HepG2 (cell line): ENCODE data around the gene NINL. TPM values are rescaled to one million over a fixed set of nuclear protein-coding genes. Genes with fewer than 3 reads are reported as not detected.
A peak's percentile ranks its signal among the peaks of the same experiment; 100 is the strongest.

ENCODE experiments used
- ATAC-seq: fragments of 200-7000 bp; cut with Tn5 transposase; 3 replicates; pipeline ENCODE4 v1.9.1; 2020; ENCODE audit warnings: mild to moderate bottlenecking, moderate library complexity
- BruUV-seq: library from RNA; stranded (reverse); fragments of 400-500 nt; replicated peaks from 2 replicates; lab custom pipeline; 2021; lab: Mats Ljungman, UMichigan
- CTCF ChIA-PET: fragments of 300-600 bp; formaldehyde crosslinking; extraction: SDS; loops from one replicate; lab custom pipeline; 2021; ENCODE audit warnings: low total read pairs, inconsistent platforms, low intra/inter-chr PET ratio; lab: Yijun Ruan, JAX
- POLR2A ChIA-PET: fragments of 350-600 bp; sonication (Branson Sonifier 250); formaldehyde crosslinking; loops from one replicate; lab custom pipeline; 2020; ENCODE audit warnings: antibody characterized with exemption, inconsistent platforms; lab: Yijun Ruan, JAX
- DNase-seq: peaks from one replicate; pipeline ENCODE4 v3.0.0-alpha.2; 2015; ENCODE audit warnings: low spot score
- FAIRE-seq: peaks from 3 replicates; lab custom pipeline; 2011; peaks lifted over from hg19 to GRCh38; lab: Jason Lieb, UNC
- H2AFZ ChIP-seq: one replicate; pipeline ENCODE4 v1.6.1; 2011; ENCODE audit warnings: low read length, inconsistent platforms
- H3K27ac ChIP-seq: fragments of 300-600 bp; 3 replicates; pipeline ENCODE4 v1.8.0; 2011; ENCODE audit warnings: mixed run types, mild to moderate bottlenecking, mixed read lengths, low read length, inconsistent platforms; ENCODE audit not compliant: insufficient read depth; ENCODE audit errors: extremely low read length
- H3K27me3 ChIP-seq, 2 experiments: fragments of 200-600 bp in 1 of 2; 2 replicates in 1 of 2; 3 replicates in 1 of 2; pipeline versions ENCODE4 v1.6.0 to v1.8.0; 2011; ENCODE audit warnings: low read length in 2 of 2, mild to moderate bottlenecking in 2 of 2, moderate library complexity in 2 of 2, inconsistent platforms in 1 of 2; ENCODE audit not compliant: insufficient read depth in 2 of 2, control insufficient read depth in 1 of 2
- H3K36me3 ChIP-seq, 2 experiments: fragments of 200-600 bp in 1 of 2; replicated peaks in 1 of 2; 2 replicates in 1 of 2; 3 replicates in 1 of 2; pipeline versions ENCODE4 v1.5.1 to v1.8.0; 2011; ENCODE audit warnings: low read length in 2 of 2, inconsistent platforms in 1 of 2; ENCODE audit not compliant: insufficient read depth in 2 of 2, control insufficient read depth in 1 of 2
- H3K4me1 ChIP-seq: 2 replicates; pipeline ENCODE4 v1.5.1; 2012; ENCODE audit warnings: low read length, inconsistent platforms; ENCODE audit not compliant: insufficient read depth
- H3K4me2 ChIP-seq: 2 replicates; pipeline ENCODE4 v1.6.0; 2011; ENCODE audit warnings: low read depth, low read length, inconsistent platforms
- H3K4me3 ChIP-seq, 3 experiments: fragments of 200-600 bp in 1 of 3; sonication (generic), shearing (Covaris generic) in 1 of 3; replicated peaks in 1 of 3; 2 replicates each; pipeline ENCODE4 v1.5.1; 2011 to 2016; ENCODE audit warnings: low read length in 3 of 3, inconsistent platforms in 2 of 3, low read depth in 2 of 3, mild to moderate bottlenecking in 2 of 3, control low read depth in 1 of 3, mixed read lengths in 1 of 3; ENCODE audit not compliant: insufficient read depth in 1 of 3
- H3K79me2 ChIP-seq: one replicate; pipeline ENCODE4 v1.6.1; 2011; ENCODE audit warnings: low read length, inconsistent platforms; ENCODE audit not compliant: insufficient read depth
- H3K9ac ChIP-seq: 2 replicates; pipeline ENCODE4 v1.6.0; 2011; ENCODE audit warnings: mild to moderate bottlenecking, low read depth, low read length, inconsistent platforms; ENCODE audit not compliant: insufficient read depth
- H3K9me3 ChIP-seq: 2 replicates; pipeline ENCODE4 v1.5.1; 2012; ENCODE audit warnings: mild to moderate bottlenecking, low read length
- H4K20me1 ChIP-seq: 2 replicates; pipeline ENCODE4 v1.6.0; 2011; ENCODE audit warnings: inconsistent platforms, mild to moderate bottlenecking, low read length, moderate library complexity; ENCODE audit not compliant: insufficient read depth
- AGO2 ChIP-seq: fragments of 200-400 bp; formaldehyde crosslinking; optimal IDR thresholded peaks from 2 replicates; pipeline ENCODE3; 2017; ENCODE audit warnings: mild to moderate bottlenecking, low read depth, low read length, moderate library complexity
- DNMT1 ChIP-seq: sonication (generic); formaldehyde crosslinking; IDR thresholded peaks from 2 replicates; pipeline ENCODE4 v1.5.1; 2020; ENCODE audit warnings: mild to moderate bottlenecking, missing genetic modification reagents
- ISX ChIP-seq: sonication (generic); formaldehyde crosslinking; conservative IDR thresholded peaks from 2 replicates; pipeline ENCODE4 v1.5.0; 2020; ENCODE audit warnings: missing genetic modification reagents
- JUND ChIP-seq: sonication (generic); formaldehyde crosslinking; IDR thresholded peaks from 2 replicates; pipeline ENCODE4 v1.8.0; 2022; ENCODE audit warnings: mild to moderate bottlenecking, missing genetic modification reagents
- SKI ChIP-seq: fragments of 450-650 bp; IDR thresholded peaks from one replicate; pipeline ENCODE4 v1.6.1; 2018; ENCODE audit warnings: mild to moderate bottlenecking; ENCODE audit not compliant: partially characterized antibody
- SNAPC5 ChIP-seq: sonication (generic); formaldehyde crosslinking; IDR thresholded peaks from 2 replicates; pipeline ENCODE4 v1.8.1; 2023; ENCODE audit warnings: mild to moderate bottlenecking, missing genetic modification reagents, borderline replicate concordance
- SYNCRIP ChIP-seq: fragments of 200-400 bp; formaldehyde crosslinking; IDR thresholded peaks from 2 replicates; pipeline ENCODE4 v1.6.1; 2018; ENCODE audit warnings: mild to moderate bottlenecking, low read depth, low read length; ENCODE audit not compliant: insufficient read depth
- TOPORS ChIP-seq: sonication (generic); formaldehyde crosslinking; IDR thresholded peaks from 2 replicates; pipeline ENCODE4 v1.8.0; 2023; ENCODE audit warnings: mild to moderate bottlenecking, missing genetic modification reagents
- ZNF331 ChIP-seq: sonication (generic); formaldehyde crosslinking; IDR thresholded peaks from 2 replicates; pipeline ENCODE4 v1.4.0; 2020; ENCODE audit warnings: missing genetic modification reagents
- ZNF674 ChIP-seq: sonication (generic); formaldehyde crosslinking; IDR thresholded peaks from 2 replicates; pipeline ENCODE4 v1.5.0; 2020; ENCODE audit warnings: low read depth, mild to moderate bottlenecking, missing genetic modification reagents
- WGBS: methylation state at CpG from one replicate; pipeline ENCODE4 v1.1.6; 2017; ENCODE audit warnings: low lambda C conversion rate; 5-methylcytosine and 5-hydroxymethylcytosine counted together
- in situ Hi-C: cut with HindIII; loops from 2 replicates; pipeline ENCODE4 v1.10.0; 2017; ENCODE audit warnings: low pct_unique_long_range_greater_than_20kb; ENCODE audit not compliant: extremely low pct_ligation_motif_present
- intact Hi-C: fragments of 100-400 bp; cut with micrococcal nuclease; formaldehyde crosslinking; loops from one replicate; pipeline ENCODE4 v1.10.0; 2022; ENCODE audit not compliant: unreplicated experiment
- polyA plus RNA-seq, 8 experiments: library from polyadenylated mRNA; depleted of rRNA in 3 of 8; stranded (reverse) in 7 of 8; unstranded in 1 of 8; fragments of >200 nt; fragmentation: Illumina TruSeq in 4 of 8; extraction: Trizol in 4 of 8; gene quantifications; 2 replicates each; pipeline versions ENCODE4 v1.2.1 to v1.2.3, GENCODE V29; 2011 to 2016; ENCODE audit warnings: low read depth in 4 of 8, missing spikeins in 1 of 8, mixed read lengths in 1 of 8; ENCODE audit not compliant: insufficient read depth in 1 of 8
- total RNA-seq, 5 experiments: library from RNA; depleted of rRNA; stranded (reverse); fragments of >200 nt; fragmentation: Illumina TruSeq; extraction: Trizol; gene quantifications; 2 replicates each; pipeline ENCODE4 v1.2.3, GENCODE V29; 2016; ENCODE audit warnings: low read depth in 1 of 5

The NINL gene
- total and polyA plus RNA-seq, 2 of the 13 experiments (the other 11 are each of a cell fraction or from before 2014, with no cell fraction given), result 32.3 to 34.3 TPM

- no peak for TF ChIP-seq SNAPC5 (CRISPR knock-in tag)
- TF ChIP-seq TOPORS (CRISPR knock-in tag), result no peak
- no peak for TF ChIP-seq ZNF331 (CRISPR knock-in tag)
- TF ChIP-seq ZNF674, result no peak
- TF ChIP-seq ISX (CRISPR knock-in tag), result no peak
These were observed 105.7 kb downstream of the NINL start (continued) for GRCh38 chr20:25479638-25480037.

- intact Hi-C loops (no loop called here), in situ Hi-C loops (no loop called here)
- Histone ChIP-seq H3K4me2 (no peak overlapping the region), H2AFZ (no peak overlapping the region), H3K4me3 (no peak overlapping the region), H3K27ac (no peak overlapping the region), H3K36me3 (peaks cover 59 to 62% of the 10 kb centered on the region in 2 experiments), H3K9me3 (no peaks in the 10 kb centered on the region), H3K79me2 (no peaks in the 10 kb centered on the region), H4K20me1 (no peaks in the 10 kb centered on the region), H3K4me1 (no peaks in the 10 kb centered on the region), H3K9ac (no peak overlapping the region), H3K27me3 (no peaks in the 10 kb centered on the region)
- no TSS peak for BruUV-seq
- WGBS, result 97% methylated on average over 24 of the region's 24 CpGs
- FAIRE-seq, result no peak
- 0 out of 2 replicates have a peak, but pooled peaks have one; percentile 15 for TF ChIP-seq JUND (CRISPR knock-in tag)
- peak; percentile 43 for TF ChIP-seq AGO2
- TF ChIP-seq DNMT1 (CRISPR knock-in tag), result 0 out of 2 replicates have a peak, but pooled peaks have one; percentile 54
- no peak for TF ChIP-seq SKI
- no peak for TF ChIP-seq SYNCRIP
- CTCF ChIA-PET, result no interaction called here
- no peak for DNase-seq
- no peak for ATAC-seq
- POLR2A ChIA-PET, result no interaction called here
These were observed 106.3 kb downstream of the NINL start for GRCh38 chr20:25478889-25479568.
